Gastroesophageal sphincter (tissue), 4 donors: ENCODE measurements around the gene OSBPL1A. TPM values are rescaled to one million over a fixed set of nuclear protein-coding genes. Genes with fewer than 3 reads are reported as not detected.

Experiments used
- ATAC-seq: fragments of 150-250 bp; one replicate; pipeline ENCODE4 v1.9.1; 2016; ENCODE audit warnings: mild to moderate bottlenecking, moderate library complexity
- H3K27ac ChIP-seq, 4 donors: fragments of 200-600 bp; sonication (generic) in 3 of 4; 1 replicate in 3 of 4; 2 replicates in 1 of 4; pipeline ENCODE4 v1.5.1; 2016 to 2019
- H3K27me3 ChIP-seq: fragments of 200-600 bp; sonication (generic); one replicate; pipeline ENCODE4 v1.5.1; 2019
- H3K36me3 ChIP-seq, 2 donors: fragments of 200-600 bp; sonication (generic); one replicate each; pipeline ENCODE4 v1.5.1; 2019; ENCODE audit warnings: control low read depth in 1 of 2
- H3K4me1 ChIP-seq, 3 donors: fragments of 200-600 bp; sonication (generic); 1 replicate in 2 of 3; 2 replicates in 1 of 3; pipeline ENCODE4 v1.5.1; 2016 to 2019; ENCODE audit warnings: control low read depth in 2 of 3
- H3K4me3 ChIP-seq, 2 donors: fragments of 200-600 bp; sonication (generic); one replicate each; pipeline ENCODE4 v1.5.1; 2019; ENCODE audit warnings: mild to moderate bottlenecking in 1 of 2, moderate library complexity in 1 of 2
- H3K9me3 ChIP-seq, 3 donors: fragments of 200-600 bp; sonication (generic); one replicate each; pipeline ENCODE4 v1.5.1; 2017 to 2019; ENCODE audit warnings: control low read depth in 2 of 3
- CTCF ChIP-seq, 4 experiments: fragments of 200-600 bp in 2 of 4; fragments of 450-650 bp in 2 of 4; sonication (generic) in 1 of 4; IDR thresholded peaks; one replicate each; pipeline ENCODE4 v1.5.1; 2017 to 2019; ENCODE audit warnings: antibody characterized with exemption in 4 of 4, mild to moderate bottlenecking in 2 of 4, moderate library complexity in 2 of 4
- EP300 ChIP-seq: sonication (generic); formaldehyde crosslinking; IDR thresholded peaks from one replicate; pipeline ENCODE4 v1.6.1; 2017; ENCODE audit warnings: antibody characterized with exemption, mild to moderate bottlenecking
- POLR2A ChIP-seq, 2 donors: fragments of 450-650 bp; IDR thresholded peaks; one replicate each; pipeline ENCODE4 v1.6.1; 2017; ENCODE audit warnings: antibody characterized with exemption in 2 of 2, mild to moderate bottlenecking in 2 of 2, moderate library complexity in 1 of 2
- POLR2AphosphoS5 ChIP-seq: sonication (generic); formaldehyde crosslinking; IDR thresholded peaks from one replicate; pipeline ENCODE4 v1.6.1; 2017; ENCODE audit warnings: antibody characterized with exemption
- WGBS, 2 donors: methylation state at CpG; one replicate each; pipeline ENCODE4 v1.1.5; 2018; ENCODE audit warnings: low coverage in 1 of 2; 5-methylcytosine and 5-hydroxymethylcytosine counted together
- small RNA-seq, 4 donors: library from RNA; depleted of rRNA; stranded (forward); fragments of <200 nt; gene quantifications; one replicate each; pipeline ENCODE3, GENCODE V24; 2016
- total RNA-seq, 4 donors: library from RNA; depleted of rRNA; stranded (reverse); fragments of >200 nt; gene quantifications; one replicate each; pipeline ENCODE4 v1.1.0, GENCODE V29; 2016

OSBPL1A gene
- total RNA-seq, 4 donors from 2014 or later: 97.1 to 120 (median 116) TPM

- no peak overlapping the region for H3K4me3 ChIP-seq
- peaks cover 0 to 45% of the 10 kb centered on the region in 2 donors for H3K36me3 ChIP-seq
- WGBS, 2 donors: 80 to 82% methylated on average over 1 to 3 of the region's 4 CpGs
- no peaks in the 10 kb centered on the region for H3K27me3 ChIP-seq
- no peaks in the 10 kb centered on the region for H3K9me3 ChIP-seq
- peaks cover 0 to 7% (median 0%) of the 10 kb centered on the region in 3 donors for H3K4me1 ChIP-seq
- no peak overlapping the region for H3K27ac ChIP-seq
- TF ChIP-seq POLR2AphosphoS5: no peak
- ATAC-seq: no peak
These were observed 282.6 kb downstream of the OSBPL1A start for GRCh38 chr18:24114924-24115549.

- H3K4me3 ChIP-seq: no peak overlapping the region
- H3K27ac ChIP-seq: no peak overlapping the region
- peaks cover 0 to 38% of the 10 kb centered on the region in 2 donors for H3K36me3 ChIP-seq
- no peak for ATAC-seq
- H3K4me1 ChIP-seq: no peaks in the 10 kb centered on the region
- TF ChIP-seq EP300 (no peak), POLR2A (IDR thresholded peaks at IDR 0.05) (no peak), POLR2AphosphoS5 (no peak), CTCF (IDR thresholded peaks at IDR 0.05) (no peak)
- WGBS, 2 donors: 76 to 86% methylated on average over 5 to 6 of the region's 15 CpGs
- H3K9me3 ChIP-seq: no peaks in the 10 kb centered on the region
- no peaks in the 10 kb centered on the region for H3K27me3 ChIP-seq
These were observed 284.6 kb downstream of the OSBPL1A start for GRCh38 chr18:24112874-24113615.

GRCh38 chr18:24112464-24112863 lies 285.2 kb downstream of the OSBPL1A start:
- Histone ChIP-seq H3K36me3 (peaks cover 0 to 36% of the 10 kb centered on the region in 2 donors), H3K27ac (no peak overlapping the region), H3K27me3 (no peaks in the 10 kb centered on the region), H3K4me1 (no peaks in the 10 kb centered on the region), H3K9me3 (no peaks in the 10 kb centered on the region), H3K4me3 (no peak overlapping the region)
- WGBS, 2 donors: 79 to 100% methylated on average over 2 to 4 of the region's 4 CpGs
- no peak for ATAC-seq
- TF ChIP-seq POLR2AphosphoS5 (no peak), POLR2A (IDR thresholded peaks at IDR 0.05) (no peak), EP300 (no peak), CTCF (IDR thresholded peaks at IDR 0.05) (no peak)

Small RNA genes lying within 50 kb of the gene (small RNA-seq; reads per million reads assigned to genes)
- gene MIR320C2: 0 to 0.18 (median 0) reads per million in 4 donors
- gene RF00017: 0 reads per million in 4 donors
- gene RF00019: 0 reads per million in 4 donors
- 1.3 to 6.3 (median 1.8) reads per million in 4 donors for gene RNA5SP452
- 0 reads per million in 4 donors for gene RNU5A-6P
- 0 reads per million in 4 donors for gene RNU6-435P

Other genes starting within 250 kb of the OSBPL1A start
- 10 to 100 TPM; 17.6 to 32.7 (median 21.9) TPM for gene IMPACT, start 28.8 kb upstream of the OSBPL1A start, total RNA-seq
- under 1 TPM in 3 of 4 donors, not detected in 1; 0.15 to 0.54 (median 0.16) TPM for gene HRH4, start 62.8 kb upstream of the OSBPL1A start, total RNA-seq